Peyer's patch (tissue), 4 donors: ENCODE results near the gene TMEM63A. TPM values are rescaled to one million over a fixed set of nuclear protein-coding genes. Genes with fewer than 3 reads are reported as not detected.

ENCODE experiments used
- DNase-seq, 3 donors: peaks; one replicate each; pipeline ENCODE4 v3.0.0-alpha.2; 2017 to 2019
- H3K27ac ChIP-seq, 4 donors: fragments of 200-600 bp; sonication (generic); one replicate each; pipeline ENCODE4 v1.5.1; 2016 to 2019
- H3K27me3 ChIP-seq, 2 donors: fragments of 200-600 bp; sonication (generic); one replicate each; pipeline ENCODE4 v1.5.1; 2019
- H3K36me3 ChIP-seq, 3 donors: fragments of 200-600 bp; sonication (generic); one replicate each; pipeline ENCODE4 v1.5.1; 2016 to 2019
- H3K4me1 ChIP-seq, 4 donors: fragments of 200-600 bp; sonication (generic); one replicate each; pipeline ENCODE4 v1.5.1; 2016 to 2019
- H3K4me3 ChIP-seq, 4 donors: fragments of 200-600 bp; sonication (generic); 1 replicate in 3 of 4; 2 replicates in 1 of 4; pipeline ENCODE4 v1.5.1; 2016 to 2019; ENCODE audit warnings: mild to moderate bottlenecking in 1 of 4
- H3K9me3 ChIP-seq, 4 donors: fragments of 200-600 bp; sonication (generic); one replicate each; pipeline ENCODE4 v1.5.1; 2016 to 2019; ENCODE audit warnings: mild to moderate bottlenecking in 1 of 4
- CTCF ChIP-seq, 6 experiments: fragments of 450-650 bp in 4 of 6; fragments of 200-600 bp in 2 of 6; sonication (generic) in 1 of 6; IDR thresholded peaks; one replicate each; pipeline ENCODE4 v1.5.1; 2017 to 2019; ENCODE audit warnings: antibody characterized with exemption in 6 of 6, mild to moderate bottlenecking in 3 of 6, moderate library complexity in 1 of 6
- POLR2A ChIP-seq, 2 donors: fragments of 450-650 bp; IDR thresholded peaks; one replicate each; pipeline ENCODE4 v1.5.1; 2017; ENCODE audit warnings: antibody characterized with exemption in 2 of 2, mild to moderate bottlenecking in 2 of 2, moderate library complexity in 2 of 2
- total RNA-seq, 4 donors: library from RNA; depleted of rRNA; stranded (reverse); fragments of >200 nt; gene quantifications; one replicate each; pipeline ENCODE4 v1.1.0, GENCODE V29; 2016

TMEM63A gene
- total RNA-seq, 4 donors from 2014 or later = 77.8 to 339 (median 275) TPM

GRCh38 chr1:225917536-225917935 is 35.4 kb upstream of the TMEM63A start:
- no peak overlapping the region for H3K4me3 ChIP-seq
- peaks cover 0 to 7% (median 0%) of the 10 kb centered on the region in 4 donors for H3K4me1 ChIP-seq
- TF ChIP-seq POLR2A (IDR thresholded peaks at IDR 0.05) = no peak
- no peak for TF ChIP-seq CTCF (IDR thresholded peaks at IDR 0.05)
- H3K27me3 ChIP-seq = no peaks in the 10 kb centered on the region
- H3K27ac ChIP-seq = no peak overlapping the region
- H3K9me3 ChIP-seq = no peaks in the 10 kb centered on the region
- no peak for DNase-seq
- H3K36me3 ChIP-seq = peaks cover 0 to 16% (median 0%) of the 10 kb centered on the region in 3 donors

- Histone ChIP-seq H3K4me3 (no peak overlapping the region), H3K27me3 (no peaks in the 10 kb centered on the region), H3K4me1 (peaks cover 0 to 6% (median 0%) of the 10 kb centered on the region in 4 donors), H3K27ac (no peak overlapping the region), H3K9me3 (no peaks in the 10 kb centered on the region), H3K36me3 (peaks cover 0 to 16% (median 0%) of the 10 kb centered on the region in 3 donors)
- no peak for DNase-seq
- TF ChIP-seq POLR2A (IDR thresholded peaks at IDR 0.05) (no peak), CTCF (IDR thresholded peaks at IDR 0.05) (no peak)
Observed at GRCh38 chr1:225917101-225917500, 34.9 kb upstream of the TMEM63A start.

- DNase-seq = no peak
- Histone ChIP-seq H3K9me3 (no peaks in the 10 kb centered on the region), H3K27ac (no peak overlapping the region), H3K36me3 (peaks cover 0 to 3% (median 0%) of the 10 kb centered on the region in 3 donors), H3K27me3 (no peaks in the 10 kb centered on the region), H3K4me1 (peaks cover 0 to 11% (median 3%) of the 10 kb centered on the region in 4 donors), H3K4me3 (no peak overlapping the region)
- no peak for TF ChIP-seq POLR2A (IDR thresholded peaks at IDR 0.05)
- no peak for TF ChIP-seq CTCF (IDR thresholded peaks at IDR 0.05)
Observed at GRCh38 chr1:225915538-225915991, 33.4 kb upstream of the TMEM63A start.

- Histone ChIP-seq H3K4me1 (peaks cover 0 to 7% (median 3%) of the 10 kb centered on the region in 4 donors), H3K36me3 (peaks cover 0 to 3% (median 0%) of the 10 kb centered on the region in 3 donors), H3K4me3 (no peak overlapping the region), H3K9me3 (no peaks in the 10 kb centered on the region), H3K27ac (no peak overlapping the region), H3K27me3 (no peaks in the 10 kb centered on the region)
- TF ChIP-seq CTCF (IDR thresholded peaks at IDR 0.05) (no peak), POLR2A (IDR thresholded peaks at IDR 0.05) (no peak)
- DNase-seq = no peak
Observed at GRCh38 chr1:225914947-225915346, 32.8 kb upstream of the TMEM63A start.

GRCh38 chr1:225914391-225914790 is 32.2 kb upstream of the TMEM63A start:
- DNase-seq = no peak

More at GRCh38 chr1:225914391-225914790, 32.2 kb upstream of the TMEM63A start:
- no peaks in the 10 kb centered on the region for H3K27me3 ChIP-seq
- peaks cover 0 to 7% (median 2%) of the 10 kb centered on the region in 4 donors for H3K4me1 ChIP-seq
- peaks cover 0 to 2% (median 0%) of the 10 kb centered on the region in 3 donors for H3K36me3 ChIP-seq
- no peak for TF ChIP-seq CTCF (IDR thresholded peaks at IDR 0.05)
- H3K4me3 ChIP-seq = no peak overlapping the region
- H3K27ac ChIP-seq = no peak overlapping the region
- no peaks in the 10 kb centered on the region for H3K9me3 ChIP-seq
